ENCODE data around the gene TMEM185B. TPM values are rescaled to one million over a fixed set of nuclear protein-coding genes. Genes with fewer than 3 reads are reported as not detected.
"Not testable (repeated sequence)": the region's sequence is repeated elsewhere in the genome, so short reads cannot be mapped to it uniquely, and the experiment has no call there.

The TMEM185B gene
- total and polyA plus RNA-seq, 2 donors (not counting 3 experiments of a cell fraction or from before 2014, with no cell fraction given), result 29.9 to 31.8 TPM

DNA sequence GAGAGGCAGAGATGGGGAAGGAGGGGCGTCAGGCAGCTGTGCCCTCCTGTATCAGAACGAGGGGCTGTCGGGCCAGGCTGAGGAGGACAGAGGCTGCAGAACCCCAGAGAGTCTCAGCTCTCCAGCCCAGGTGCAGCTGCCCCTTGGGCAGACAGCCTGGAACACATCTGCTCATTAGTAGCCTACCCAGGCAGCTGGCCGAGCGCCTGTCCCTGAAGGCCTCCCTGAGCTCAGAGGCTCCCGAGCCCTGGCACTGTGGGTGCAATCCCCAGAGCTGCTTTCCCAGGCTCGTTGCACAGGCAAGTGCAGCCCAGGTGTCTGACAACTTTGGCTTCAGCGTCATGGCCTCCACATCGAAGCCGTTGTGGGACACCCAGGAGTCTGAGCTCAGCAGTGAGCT is 13.1 kb upstream of the TMEM185B start:
- no peaks in the 10 kb centered on the region for H3K27me3 ChIP-seq (ENCODE audit: control insufficient read depth in 2 of 2, insufficient read depth in 2 of 2, low read length in 2 of 2)
- FAIRE-seq, result no peak
- H3K9ac ChIP-seq (replicated peaks; ENCODE audit: extremely low read depth, insufficient read depth, low read length), result no peak overlapping the region
- DNase-seq (ENCODE audit: low read depth, low spot score), result no peak
- no peaks in the 10 kb centered on the region for H3K9me1 ChIP-seq (replicated peaks; ENCODE audit: control insufficient read depth, extremely low read depth, insufficient read depth, low read length)
- intact Hi-C loops (cut with micrococcal nuclease), result no loop called here
- TF ChIP-seq FOS (IDR thresholded peaks at IDR 0.05; ENCODE audit: borderline replicate concordance, insufficient read depth, low read length), result no peak
- no peak for TF ChIP-seq MYC (IDR thresholded peaks at IDR 0.05; ENCODE audit: low read depth, low read length)
- TF ChIP-seq POLR2A (IDR thresholded peaks at IDR 0.05; ENCODE audit: low read depth, low read length), result no peak
- H3K4me2 ChIP-seq (ENCODE audit: insufficient read depth, low read length), result no peak overlapping the region
- dilution Hi-C loops (cut with MboI; ENCODE audit: extremely low pct_ligation_motif_present, low sequenced_read_pairs), result no loop called here
- H3K4me3 ChIP-seq (replicated peaks in 1 of 3; ENCODE audit: insufficient read depth in 1 of 3, low read depth in 1 of 3, low read length in 3 of 3), result no peak overlapping the region
- H3K79me2 ChIP-seq (ENCODE audit: control insufficient read depth, insufficient read depth, low read length), result no peaks in the 10 kb centered on the region
- no peak overlapping the region for H3K27ac ChIP-seq (ENCODE audit: insufficient read depth, low read depth, low read length)
- peaks cover 29% of the 10 kb centered on the region for H3K4me1 ChIP-seq (ENCODE audit: control insufficient read depth, extremely low read depth, insufficient read depth, low read length)
- no peaks in the 10 kb centered on the region for H3K9me3 ChIP-seq (replicated peaks; ENCODE audit: control insufficient read depth, insufficient read depth, low read length)
- H3K36me3 ChIP-seq (ENCODE audit: control insufficient read depth in 2 of 2, extremely low read depth in 1 of 2, insufficient read depth in 2 of 2, low read length in 2 of 2), result no peaks in the 10 kb centered on the region
- no peak overlapping the region for H2AFZ ChIP-seq (ENCODE audit: low read depth, low read length)
- POLR2A ChIA-PET, result interaction anchor here (1.6 kb wide), 1 partner anchor 13 kb away, joined by 5 read pairs; the partner anchor contains the start of gene TMEM185B
- no peaks in the 10 kb centered on the region for H4K20me1 ChIP-seq (replicated peaks; ENCODE audit: control insufficient read depth, extremely low read depth, insufficient read depth, low read length)
- BruUV-seq (replicated peaks), result no TSS peak
- CTCF ChIA-PET, result interaction anchor here (0.8 to 1.7 kb wide), 6 partner anchors 11 to 533 kb away, joined by 3 to 4 read pairs (median 3); partner anchors contain the start of genes RALB and TMEM185B

DNA sequence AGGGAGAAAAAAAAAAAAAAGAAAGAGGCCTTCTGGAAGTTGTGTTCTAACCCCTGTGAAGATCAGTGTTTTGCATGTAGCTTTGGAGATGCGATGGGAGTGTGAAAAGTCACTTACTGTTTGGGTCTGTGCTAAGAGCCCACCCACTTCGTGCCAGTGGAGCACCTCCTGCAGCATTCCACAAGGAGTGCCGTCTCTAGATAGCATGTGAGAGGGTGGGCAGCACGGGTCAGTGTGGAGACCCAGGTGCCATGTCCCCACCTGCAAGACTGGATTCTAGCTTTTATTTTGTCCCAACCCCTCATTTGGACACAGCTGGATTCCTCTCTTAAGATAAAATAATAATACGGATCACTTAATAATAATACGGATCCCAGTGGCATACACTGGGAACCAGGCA is 12.5 kb upstream of the TMEM185B start:
- intact Hi-C loops (cut with micrococcal nuclease), result no loop called here
- POLR2A ChIA-PET, result interaction anchor here (1.6 kb wide), 1 partner anchor 12 kb away, joined by 5 read pairs; the partner anchor contains the start of gene TMEM185B

GRCh38 chr2:120235158-120235557 is 12.0 kb upstream of the TMEM185B start:
- FAIRE-seq, result not testable (repeated sequence)

More for the DNA sequence above, 12.5 kb upstream of the TMEM185B start:
- no peaks in the 10 kb centered on the region for H3K9me1 ChIP-seq (replicated peaks; ENCODE audit: control insufficient read depth, extremely low read depth, insufficient read depth, low read length)
- no peak overlapping the region for H3K9ac ChIP-seq (replicated peaks; ENCODE audit: extremely low read depth, insufficient read depth, low read length)
- H3K79me2 ChIP-seq (ENCODE audit: control insufficient read depth, insufficient read depth, low read length), result no peaks in the 10 kb centered on the region
- no peaks in the 10 kb centered on the region for H4K20me1 ChIP-seq (replicated peaks; ENCODE audit: control insufficient read depth, extremely low read depth, insufficient read depth, low read length)
- no TSS peak for BruUV-seq (replicated peaks)
- no peak overlapping the region for H3K27ac ChIP-seq (ENCODE audit: insufficient read depth, low read depth, low read length)
- CTCF ChIA-PET, result interaction anchor here (0.8 to 1.7 kb wide), 6 partner anchors 12 to 533 kb away, joined by 3 to 4 read pairs (median 3); partner anchors contain the start of genes RALB and TMEM185B
- no peaks in the 10 kb centered on the region for H3K27me3 ChIP-seq (ENCODE audit: control insufficient read depth in 2 of 2, insufficient read depth in 2 of 2, low read length in 2 of 2)
- no peaks in the 10 kb centered on the region for H3K36me3 ChIP-seq (ENCODE audit: control insufficient read depth in 2 of 2, extremely low read depth in 1 of 2, insufficient read depth in 2 of 2, low read length in 2 of 2)
- no peak for DNase-seq (ENCODE audit: low read depth, low spot score)
- no peak for FAIRE-seq
- dilution Hi-C loops (cut with MboI; ENCODE audit: extremely low pct_ligation_motif_present, low sequenced_read_pairs), result no loop called here
- H3K4me1 ChIP-seq (ENCODE audit: control insufficient read depth, extremely low read depth, insufficient read depth, low read length), result peaks cover 25% of the 10 kb centered on the region
- H3K4me3 ChIP-seq (replicated peaks in 1 of 3; ENCODE audit: insufficient read depth in 1 of 3, low read depth in 1 of 3, low read length in 3 of 3), result no peak overlapping the region
- no peaks in the 10 kb centered on the region for H3K9me3 ChIP-seq (replicated peaks; ENCODE audit: control insufficient read depth, insufficient read depth, low read length)
- no peak for TF ChIP-seq MYC (IDR thresholded peaks at IDR 0.05; ENCODE audit: low read depth, low read length)
- no peak for TF ChIP-seq FOS (IDR thresholded peaks at IDR 0.05; ENCODE audit: borderline replicate concordance, insufficient read depth, low read length)
- TF ChIP-seq POLR2AphosphoS5 (IDR thresholded peaks at IDR 0.05; ENCODE audit: insufficient read depth, low read depth, low read length), result no peak
- no peak for TF ChIP-seq GATA2 (IDR thresholded peaks at IDR 0.05; ENCODE audit: insufficient read depth, insufficient read length, low read depth, low read length)
- TF ChIP-seq, protein P1, sequence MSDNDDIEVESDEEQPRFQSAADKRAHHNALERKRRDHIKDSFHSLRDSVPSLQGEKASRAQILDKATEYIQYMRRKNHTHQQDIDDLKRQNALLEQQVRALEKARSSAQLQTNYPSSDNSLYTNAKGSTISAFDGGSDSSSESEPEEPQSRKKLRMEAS (IDR thresholded peaks at IDR 0.05; ENCODE audit: insufficient read depth, insufficient read length), result no peak
- no peak for TF ChIP-seq JUN (IDR thresholded peaks at IDR 0.05; ENCODE audit: borderline replicate concordance, insufficient read depth, insufficient read length, low read depth)
- no peak overlapping the region for H3K4me2 ChIP-seq (ENCODE audit: insufficient read depth, low read length)
- no peak overlapping the region for H2AFZ ChIP-seq (ENCODE audit: low read depth, low read length)

More at GRCh38 chr2:120235158-120235557, 12.0 kb upstream of the TMEM185B start:
- POLR2A ChIA-PET, result interaction anchor here (1.6 kb wide), 1 partner anchor 12 kb away, joined by 5 read pairs; the partner anchor contains the start of gene TMEM185B
- H3K4me3 ChIP-seq (replicated peaks in 1 of 3; ENCODE audit: insufficient read depth in 1 of 3, low read depth in 1 of 3, low read length in 3 of 3); H3K27ac ChIP-seq (ENCODE audit: insufficient read depth, low read depth, low read length); H2AFZ ChIP-seq (ENCODE audit: low read depth, low read length); dilution Hi-C loops (cut with MboI; ENCODE audit: extremely low pct_ligation_motif_present, low sequenced_read_pairs); DNase-seq (ENCODE audit: low read depth, low spot score); H3K9me1 ChIP-seq (replicated peaks; ENCODE audit: control insufficient read depth, extremely low read depth, insufficient read depth, low read length); H3K36me3 ChIP-seq (ENCODE audit: control insufficient read depth in 2 of 2, extremely low read depth in 1 of 2, insufficient read depth in 2 of 2, low read length in 2 of 2); H3K4me2 ChIP-seq (ENCODE audit: insufficient read depth, low read length); BruUV-seq (replicated peaks); H3K9me3 ChIP-seq (replicated peaks; ENCODE audit: control insufficient read depth, insufficient read depth, low read length); H3K9ac ChIP-seq (replicated peaks; ENCODE audit: extremely low read depth, insufficient read depth, low read length); H4K20me1 ChIP-seq (replicated peaks; ENCODE audit: control insufficient read depth, extremely low read depth, insufficient read depth, low read length); H3K27me3 ChIP-seq (ENCODE audit: control insufficient read depth in 2 of 2, insufficient read depth in 2 of 2, low read length in 2 of 2); intact Hi-C loops (cut with micrococcal nuclease); H3K79me2 ChIP-seq (ENCODE audit: control insufficient read depth, insufficient read depth, low read length): not testable (repeated sequence)
- H3K4me1 ChIP-seq (ENCODE audit: control insufficient read depth, extremely low read depth, insufficient read depth, low read length), result peaks cover 20% of the 10 kb centered on the region
- CTCF ChIA-PET, result interaction anchor here (0.9 to 1.7 kb wide), 3 partner anchors 12 to 78 kb away, joined by 3 to 4 read pairs (median 3); partner anchors contain the start of genes RALB and TMEM185B
